ENCODE measurements around the gene GOLPH3.

The GOLPH3 gene

GRCh38 chr5:32123889-32124676 is 50.0 kb downstream of the GOLPH3 start:
- TF ChIP-seq CREB1 (IDR thresholded peaks at IDR 0.05; ENCODE audit: low read depth), result no peak
- no peak for TF ChIP-seq USF1 (IDR thresholded peaks at IDR 0.05)
- no peak for TF ChIP-seq FOXM1 (IDR thresholded peaks at IDR 0.05; ENCODE audit: borderline replicate concordance, low read depth)
- TF ChIP-seq CEBPB (IDR thresholded peaks at IDR 0.05), result no peak
- no peak for TF ChIP-seq EGR1 (IDR thresholded peaks at IDR 0.05)
- no peak for TF ChIP-seq TEAD4 (IDR thresholded peaks at IDR 0.05)
- TF ChIP-seq REST (IDR thresholded peaks at IDR 0.05; ENCODE audit: low read depth), result no peak
- no peak for TF ChIP-seq RAD21 (IDR thresholded peaks at IDR 0.05; ENCODE audit: low read depth)
- TF ChIP-seq TCF12 (IDR thresholded peaks at IDR 0.05; ENCODE audit: low read depth), result no peak
- TF ChIP-seq NFIC (IDR thresholded peaks at IDR 0.05), result no peak

GRCh38 chr5:32123058-32123805 is 50.9 kb downstream of the GOLPH3 start:
- TF ChIP-seq ZBTB7A (IDR thresholded peaks at IDR 0.05; ENCODE audit: low read depth) (no peak), TEAD4 (IDR thresholded peaks at IDR 0.05) (no peak), YY1 (IDR thresholded peaks at IDR 0.05; ENCODE audit: low read depth) (no peak), MAX (IDR thresholded peaks at IDR 0.05) (no peak), EP300 (IDR thresholded peaks at IDR 0.05; ENCODE audit: borderline replicate concordance) (no peak), RAD21 (IDR thresholded peaks at IDR 0.05; ENCODE audit: low read depth) (no peak), REST (IDR thresholded peaks at IDR 0.05; ENCODE audit: low read depth) (no peak)

- TF ChIP-seq FOXM1 (IDR thresholded peaks at IDR 0.05; ENCODE audit: borderline replicate concordance, low read depth) (no peak), ZBTB7A (IDR thresholded peaks at IDR 0.05; ENCODE audit: low read depth) (no peak), TEAD4 (IDR thresholded peaks at IDR 0.05) (no peak), EP300 (IDR thresholded peaks at IDR 0.05; ENCODE audit: borderline replicate concordance) (no peak), NFIC (IDR thresholded peaks at IDR 0.05) (no peak), YY1 (IDR thresholded peaks at IDR 0.05; ENCODE audit: low read depth) (no peak), EGR1 (IDR thresholded peaks at IDR 0.05) (no peak), CREB1 (IDR thresholded peaks at IDR 0.05; ENCODE audit: low read depth) (no peak), MAX (IDR thresholded peaks at IDR 0.05) (no peak), TCF12 (IDR thresholded peaks at IDR 0.05; ENCODE audit: low read depth) (no peak), RAD21 (IDR thresholded peaks at IDR 0.05; ENCODE audit: low read depth) (no peak), USF1 (IDR thresholded peaks at IDR 0.05) (no peak), TAF1 (IDR thresholded peaks at IDR 0.05; ENCODE audit: low read depth) (no peak), CEBPB (IDR thresholded peaks at IDR 0.05) (no peak), REST (IDR thresholded peaks at IDR 0.05; ENCODE audit: low read depth) (no peak)
These were observed 57.4 kb downstream of the GOLPH3 start for GRCh38 chr5:32116574-32117313.

Data from Ishikawa (cell line).